Breast epithelium (tissue), 3 donors: ENCODE results near the gene FYN.

Experiments
- CTCF ChIP-seq, 3 donors: fragments of 450-650 bp; IDR thresholded peaks; one replicate each; pipeline ENCODE4 v1.5.1; 2016 to 2017; ENCODE audit warnings: antibody characterized with exemption in 3 of 3, mild to moderate bottlenecking in 3 of 3, moderate library complexity in 3 of 3
- POLR2AphosphoS5 ChIP-seq, 3 donors: sonication (generic); formaldehyde crosslinking; IDR thresholded peaks; one replicate each; pipeline ENCODE4 v1.6.1; 2017; ENCODE audit warnings: antibody characterized with exemption in 3 of 3

DNA sequence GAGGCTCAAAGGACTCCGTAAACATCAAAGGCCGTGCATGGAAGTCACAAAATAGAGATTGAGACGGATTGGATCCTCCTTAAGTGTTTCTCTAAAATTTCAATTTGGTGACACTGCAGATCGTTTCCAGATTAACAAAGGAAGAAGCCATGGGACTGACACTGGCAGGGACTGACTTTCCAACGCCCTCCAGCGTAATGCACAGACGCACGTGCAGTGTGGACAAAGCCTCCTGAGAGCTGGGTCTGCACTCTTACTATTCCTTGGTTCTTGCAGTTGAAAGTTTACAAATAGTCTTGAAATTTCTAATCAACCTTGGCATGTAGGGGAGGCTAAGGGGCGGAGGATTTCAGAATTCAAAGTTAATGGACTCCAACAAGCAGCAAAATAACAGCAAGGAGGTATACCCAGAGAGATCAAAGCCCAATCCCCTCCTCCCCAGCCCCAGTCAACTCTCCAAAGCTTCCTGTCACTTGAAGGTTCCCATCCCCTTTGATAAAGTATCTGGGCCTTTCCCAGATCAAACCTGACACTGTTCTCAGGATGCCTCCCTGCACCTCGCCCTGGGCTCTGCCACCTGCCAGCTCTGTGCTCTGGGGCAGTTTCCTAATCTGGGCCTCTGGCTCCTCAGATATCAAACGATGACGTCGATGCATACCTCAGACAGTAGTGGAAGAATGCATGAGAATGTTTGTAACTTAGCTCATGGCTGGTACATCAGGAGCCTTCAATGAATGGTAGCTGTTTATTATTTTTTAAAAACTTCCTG is 161.1 kb downstream of the FYN start:
- TF ChIP-seq POLR2AphosphoS5 (IDR thresholded peaks at IDR 0.05), result no peak
- TF ChIP-seq CTCF (IDR thresholded peaks at IDR 0.05), result no peak
